ENCODE data around the gene ZFHX3.

ZFHX3 gene

GRCh38 chr16:73049511-73049910, 1.6 kb upstream of the ZFHX3 start:
- Histone ChIP-seq H3K27ac (no peak overlapping the region), H3K4me3 (no peak overlapping the region), H3K36me3 (ENCODE audit: insufficient read depth, low read length) (no peaks in the 10 kb centered on the region), H3K9me3 (ENCODE audit: low read depth, low read length) (no peaks in the 10 kb centered on the region), H3K9ac (ENCODE audit: insufficient read length) (no peak overlapping the region)
- TF ChIP-seq EZH2 (IDR thresholded peaks at IDR 0.05), result no peak
- TF ChIP-seq POLR2AphosphoS5 (IDR thresholded peaks at IDR 0.05; ENCODE audit: borderline replicate concordance, low read depth, low read length), result no peak
- TF ChIP-seq FOXP2 (optimal IDR thresholded peaks at IDR 0.05; ENCODE audit: control extremely low read depth, extremely low read length, insufficient read depth), result no peak
- DNase-seq (ENCODE audit: low read depth, low spot score), result no peak

GRCh38 chr16:73049091-73049490, 1.2 kb upstream of the ZFHX3 start:
- no peak overlapping the region for H3K4me3 ChIP-seq

GRCh38 chr16:73048292-73049080, 558 bp upstream of the ZFHX3 start:
- H3K4me3 ChIP-seq, result peak overlapping the region; percentile 72
- H3K9me3 ChIP-seq (ENCODE audit: low read depth, low read length), result no peaks in the 10 kb centered on the region
- no peak for DNase-seq (ENCODE audit: low read depth, low spot score)
- no peaks in the 10 kb centered on the region for H3K36me3 ChIP-seq (ENCODE audit: insufficient read depth, low read length)
- TF ChIP-seq POLR2AphosphoS5 (IDR thresholded peaks at IDR 0.05; ENCODE audit: borderline replicate concordance, low read depth, low read length) (no peak), EZH2 (IDR thresholded peaks at IDR 0.05) (no peak), FOXP2 (optimal IDR thresholded peaks at IDR 0.05; ENCODE audit: control extremely low read depth, extremely low read length, insufficient read depth) (no peak)
- H3K9ac ChIP-seq (ENCODE audit: insufficient read length), result peak overlapping the region; percentile 53
- H3K27ac ChIP-seq, result no peak overlapping the region

More at GRCh38 chr16:73049091-73049490, 1.2 kb upstream of the ZFHX3 start:
- no peak for TF ChIP-seq FOXP2 (optimal IDR thresholded peaks at IDR 0.05; ENCODE audit: control extremely low read depth, extremely low read length, insufficient read depth)
- no peak for TF ChIP-seq POLR2AphosphoS5 (IDR thresholded peaks at IDR 0.05; ENCODE audit: borderline replicate concordance, low read depth, low read length)
- no peak for TF ChIP-seq EZH2 (IDR thresholded peaks at IDR 0.05)
- Histone ChIP-seq H3K27ac (no peak overlapping the region), H3K9me3 (ENCODE audit: low read depth, low read length) (no peaks in the 10 kb centered on the region), H3K9ac (ENCODE audit: insufficient read length) (no peak overlapping the region), H3K36me3 (ENCODE audit: insufficient read depth, low read length) (no peaks in the 10 kb centered on the region)
- DNase-seq (ENCODE audit: low read depth, low spot score), result no peak

GRCh38 chr16:73047221-73047535, 750 bp downstream of the ZFHX3 start:
- TF ChIP-seq FOXP2 (optimal IDR thresholded peaks at IDR 0.05; ENCODE audit: control extremely low read depth, extremely low read length, insufficient read depth), result no peak
- no peak for TF ChIP-seq POLR2AphosphoS5 (IDR thresholded peaks at IDR 0.05; ENCODE audit: borderline replicate concordance, low read depth, low read length)
- no peak for TF ChIP-seq EZH2 (IDR thresholded peaks at IDR 0.05)
- no peak overlapping the region for H3K27ac ChIP-seq
- no peak for DNase-seq (ENCODE audit: low read depth, low spot score)
- no peak overlapping the region for H3K9ac ChIP-seq (ENCODE audit: insufficient read length)
- H3K36me3 ChIP-seq (ENCODE audit: insufficient read depth, low read length), result no peaks in the 10 kb centered on the region
- no peaks in the 10 kb centered on the region for H3K9me3 ChIP-seq (ENCODE audit: low read depth, low read length)
- H3K4me3 ChIP-seq, result peak overlapping the region; percentile 72

- H3K9ac ChIP-seq (ENCODE audit: insufficient read length), result no peak overlapping the region
- TF ChIP-seq POLR2AphosphoS5 (IDR thresholded peaks at IDR 0.05; ENCODE audit: borderline replicate concordance, low read depth, low read length) (no peak), FOXP2 (optimal IDR thresholded peaks at IDR 0.05; ENCODE audit: control extremely low read depth, extremely low read length, insufficient read depth) (no peak), EZH2 (IDR thresholded peaks at IDR 0.05) (no peak)
- DNase-seq (ENCODE audit: low read depth, low spot score), result no peak
- H3K9me3 ChIP-seq (ENCODE audit: low read depth, low read length), result no peaks in the 10 kb centered on the region
- no peak overlapping the region for H3K4me3 ChIP-seq
- H3K27ac ChIP-seq, result no peak overlapping the region
- no peaks in the 10 kb centered on the region for H3K36me3 ChIP-seq (ENCODE audit: insufficient read depth, low read length)
Observed at GRCh38 chr16:73046849-73047214, 1.1 kb downstream of the ZFHX3 start.

GRCh38 chr16:73046202-73046848, 1.6 kb downstream of the ZFHX3 start:
- DNase-seq (ENCODE audit: low read depth, low spot score), result no peak
- Histone ChIP-seq H3K4me3 (no peak overlapping the region), H3K27ac (no peak overlapping the region), H3K9me3 (ENCODE audit: low read depth, low read length) (no peaks in the 10 kb centered on the region), H3K9ac (ENCODE audit: insufficient read length) (no peak overlapping the region), H3K36me3 (ENCODE audit: insufficient read depth, low read length) (no peaks in the 10 kb centered on the region)
- TF ChIP-seq FOXP2 (optimal IDR thresholded peaks at IDR 0.05; ENCODE audit: control extremely low read depth, extremely low read length, insufficient read depth) (no peak), EZH2 (IDR thresholded peaks at IDR 0.05) (no peak), POLR2AphosphoS5 (IDR thresholded peaks at IDR 0.05; ENCODE audit: borderline replicate concordance, low read depth, low read length) (no peak)

- no peak overlapping the region for H3K4me3 ChIP-seq
- no peak overlapping the region for H3K27ac ChIP-seq
- no peak for DNase-seq (ENCODE audit: low read depth, low spot score)
- TF ChIP-seq EZH2 (IDR thresholded peaks at IDR 0.05) (no peak), FOXP2 (optimal IDR thresholded peaks at IDR 0.05; ENCODE audit: control extremely low read depth, extremely low read length, insufficient read depth) (no peak), POLR2AphosphoS5 (IDR thresholded peaks at IDR 0.05; ENCODE audit: borderline replicate concordance, low read depth, low read length) (no peak)
- H3K9me3 ChIP-seq (ENCODE audit: low read depth, low read length), result no peaks in the 10 kb centered on the region
- H3K9ac ChIP-seq (ENCODE audit: insufficient read length), result no peak overlapping the region
- H3K36me3 ChIP-seq (ENCODE audit: insufficient read depth, low read length), result no peaks in the 10 kb centered on the region
Observed at GRCh38 chr16:73043828-73044467, 4.0 kb downstream of the ZFHX3 start.

- TF ChIP-seq FOXP2 (optimal IDR thresholded peaks at IDR 0.05; ENCODE audit: control extremely low read depth, extremely low read length, insufficient read depth) (no peak), POLR2AphosphoS5 (IDR thresholded peaks at IDR 0.05; ENCODE audit: borderline replicate concordance, low read depth, low read length) (no peak), EZH2 (IDR thresholded peaks at IDR 0.05) (no peak)
- Histone ChIP-seq H3K36me3 (ENCODE audit: insufficient read depth, low read length) (no peaks in the 10 kb centered on the region), H3K9me3 (ENCODE audit: low read depth, low read length) (no peaks in the 10 kb centered on the region), H3K27ac (no peak overlapping the region), H3K4me3 (no peak overlapping the region), H3K9ac (ENCODE audit: insufficient read length) (no peak overlapping the region)
- DNase-seq (ENCODE audit: low read depth, low spot score), result no peak
Observed at GRCh38 chr16:73042807-73043206, 5.1 kb downstream of the ZFHX3 start.

All from SK-N-MC (cell line).